ENCODE data around the gene CCNB2.
"Not testable (repeated sequence)": the region's sequence is repeated elsewhere in the genome, so short reads cannot be mapped to it uniquely, and the experiment has no call there.

The CCNB2 gene

DNA sequence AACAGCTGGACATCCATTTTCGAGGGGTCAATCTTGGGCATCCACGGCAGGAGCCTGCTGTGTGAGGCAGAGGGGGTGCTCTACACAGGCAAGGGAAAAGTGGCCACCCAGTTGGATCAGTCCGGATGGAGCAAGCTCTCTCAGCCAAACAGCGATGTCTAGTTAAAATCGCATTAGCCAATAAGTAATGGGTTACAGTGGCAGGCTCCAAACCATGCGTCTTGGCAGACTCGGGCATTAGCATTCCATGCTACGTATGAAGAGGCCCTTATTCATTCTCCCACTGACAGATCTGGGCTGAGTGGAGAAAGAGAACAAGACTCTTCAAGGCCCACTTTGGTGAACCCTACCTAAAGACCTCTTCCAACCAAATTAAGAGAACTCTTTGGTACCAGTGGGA, 49.3 kb downstream of the CCNB2 start:
- no peak overlapping the region for H3K27ac ChIP-seq (ENCODE audit: low read length)

DNA sequence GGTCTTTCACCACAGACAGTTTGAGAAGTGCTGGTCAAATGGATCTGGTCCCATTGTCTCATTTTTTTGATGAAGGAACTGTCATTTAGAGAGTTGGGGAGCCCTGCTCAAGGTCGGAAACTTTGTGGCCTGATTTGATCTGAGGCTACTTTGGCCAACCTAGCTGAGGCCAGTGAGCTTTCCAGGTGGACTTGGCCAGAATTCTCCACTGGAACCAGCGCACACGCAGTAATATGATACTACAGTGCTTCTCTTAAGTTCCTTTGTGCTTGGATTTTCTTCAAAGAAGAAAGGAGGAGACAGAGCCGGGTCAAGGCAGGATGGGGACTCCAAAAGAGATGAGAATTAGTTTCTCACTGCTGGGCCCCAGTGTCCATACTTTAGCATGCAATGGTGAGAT, 50.5 kb downstream of the CCNB2 start:
- H3K36me3 ChIP-seq (ENCODE audit: control insufficient read depth in 1 of 2, insufficient read depth in 2 of 2, low read length in 2 of 2): peaks cover 29 to 70% of the 10 kb centered on the region in 2 donors
- no peaks in the 10 kb centered on the region for H3K27me3 ChIP-seq (ENCODE audit: low read depth, low read length)
- no peak overlapping the region for H3K27ac ChIP-seq (ENCODE audit: low read length)
- no peaks in the 10 kb centered on the region for H3K9me3 ChIP-seq (ENCODE audit: control insufficient read depth in 1 of 2, low read length in 2 of 2)
- H3K4me1 ChIP-seq (ENCODE audit: control insufficient read depth in 1 of 2, insufficient read depth in 2 of 2, low read length in 2 of 2): no peaks in the 10 kb centered on the region
- H3K4me3 ChIP-seq (ENCODE audit: low read depth in 1 of 2, low read length in 2 of 2): no peak overlapping the region

More for the DNA sequence above, 49.3 kb downstream of the CCNB2 start:
- Histone ChIP-seq H3K4me1 (ENCODE audit: control insufficient read depth in 1 of 2, insufficient read depth in 2 of 2, low read length in 2 of 2) (peaks cover 0 to 4% of the 10 kb centered on the region in 2 donors), H3K36me3 (ENCODE audit: control insufficient read depth in 1 of 2, insufficient read depth in 2 of 2, low read length in 2 of 2) (peaks cover 29 to 65% of the 10 kb centered on the region in 2 donors), H3K9me3 (ENCODE audit: control insufficient read depth in 1 of 2, low read length in 2 of 2) (no peaks in the 10 kb centered on the region), H3K27me3 (ENCODE audit: low read depth, low read length) (no peaks in the 10 kb centered on the region), H3K4me3 (ENCODE audit: low read depth in 1 of 2, low read length in 2 of 2) (no peak overlapping the region)

DNA sequence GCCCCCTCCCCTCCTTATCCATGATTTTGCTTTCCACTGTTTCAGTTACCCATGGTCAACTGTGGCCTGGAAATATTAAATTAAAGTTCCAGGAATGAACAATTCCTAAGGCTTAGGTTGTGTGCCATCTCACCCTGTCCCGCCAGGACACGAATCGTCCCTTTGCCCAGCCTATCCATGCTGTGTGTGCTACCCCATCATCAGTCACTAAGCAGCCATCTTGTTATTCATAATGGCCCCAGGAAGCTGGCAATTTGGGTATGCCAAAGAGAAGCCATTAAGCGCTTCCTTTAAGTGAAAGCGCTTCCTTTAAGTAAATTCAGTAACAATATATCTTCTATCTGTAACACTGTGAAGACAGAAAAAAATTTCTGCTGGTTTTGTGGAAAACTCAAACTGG, 52.5 kb downstream of the CCNB2 start:
- Histone ChIP-seq H3K36me3 (ENCODE audit: control insufficient read depth in 1 of 2, insufficient read depth in 2 of 2, low read length in 2 of 2) (peaks cover 30 to 75% of the 10 kb centered on the region in 2 donors), H3K27ac (ENCODE audit: low read length) (no peak overlapping the region), H3K9me3 (ENCODE audit: control insufficient read depth in 1 of 2, low read length in 2 of 2) (no peaks in the 10 kb centered on the region), H3K27me3 (ENCODE audit: low read depth, low read length) (no peaks in the 10 kb centered on the region), H3K4me1 (ENCODE audit: control insufficient read depth in 1 of 2, insufficient read depth in 2 of 2, low read length in 2 of 2) (no peaks in the 10 kb centered on the region), H3K4me3 (ENCODE audit: low read depth in 1 of 2, low read length in 2 of 2) (no peak overlapping the region)

DNA sequence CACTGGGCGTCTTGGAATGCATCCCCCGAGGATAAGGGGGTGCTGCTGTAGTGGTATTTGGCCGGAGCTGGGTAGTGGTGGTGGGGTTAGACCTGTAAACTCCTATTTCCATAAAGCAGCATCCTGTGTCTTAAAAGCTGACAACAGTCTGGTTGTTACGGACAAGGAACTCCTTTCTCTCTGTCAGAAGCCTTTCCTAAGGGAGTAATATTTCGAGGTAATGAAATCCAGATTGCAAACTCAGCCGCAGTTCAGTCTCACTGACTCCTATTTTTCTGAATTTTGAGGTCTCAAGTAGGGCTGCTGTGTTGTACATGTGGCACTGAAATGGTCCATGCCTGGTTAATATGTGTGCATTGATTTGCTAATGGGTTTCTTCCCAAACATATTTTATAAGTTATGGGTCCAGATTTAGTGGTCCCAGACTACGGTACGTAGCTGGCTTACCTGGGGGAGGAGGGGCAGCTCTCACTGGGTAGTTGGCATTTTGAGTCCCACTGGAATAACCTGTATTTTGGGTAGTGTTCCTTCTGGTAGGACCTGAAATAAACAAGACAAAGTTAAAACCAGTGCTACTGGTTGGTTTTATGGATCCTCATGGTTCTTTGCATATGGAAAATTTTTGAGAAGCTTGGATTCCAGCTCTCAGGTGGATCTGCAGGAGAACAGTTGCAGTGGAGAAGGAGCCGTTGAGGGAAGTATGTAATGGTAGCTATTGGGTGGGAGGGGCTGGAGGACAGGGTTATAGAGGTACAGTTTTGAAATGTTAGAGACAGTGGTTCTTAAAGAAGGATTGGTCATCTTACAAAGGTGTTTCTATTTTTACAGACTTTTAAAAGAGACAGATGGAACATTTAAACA, 53.1 kb downstream of the CCNB2 start:
- H3K27ac ChIP-seq (ENCODE audit: low read length): no peak overlapping the region
- H3K4me3 ChIP-seq (ENCODE audit: low read depth in 1 of 2, low read length in 2 of 2): no peak overlapping the region
- H3K36me3 ChIP-seq (ENCODE audit: control insufficient read depth in 1 of 2, insufficient read depth in 2 of 2, low read length in 2 of 2): peaks cover 27 to 75% of the 10 kb centered on the region in 2 donors
- H3K4me1 ChIP-seq (ENCODE audit: control insufficient read depth in 1 of 2, insufficient read depth in 2 of 2, low read length in 2 of 2): no peaks in the 10 kb centered on the region
- H3K9me3 ChIP-seq (ENCODE audit: control insufficient read depth in 1 of 2, low read length in 2 of 2): no peaks in the 10 kb centered on the region
- H3K27me3 ChIP-seq (ENCODE audit: low read depth, low read length): no peaks in the 10 kb centered on the region

DNA sequence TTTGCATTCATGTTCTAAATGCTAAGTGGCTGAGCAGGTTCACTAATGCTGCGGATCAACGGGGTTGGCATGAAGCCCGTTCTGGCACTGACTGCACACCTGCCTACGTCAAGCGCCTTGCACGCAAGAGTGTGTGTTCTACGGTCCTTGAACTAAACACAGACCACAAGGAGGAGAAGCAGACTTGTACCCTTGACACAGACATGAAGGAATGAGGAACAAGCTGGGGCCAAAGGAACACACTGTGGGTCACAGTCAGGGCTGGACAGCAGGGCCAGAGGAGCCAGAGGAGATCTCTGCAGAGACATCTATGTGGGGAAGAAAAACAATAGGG, 53.7 kb downstream of the CCNB2 start:
- no peak overlapping the region for H3K27ac ChIP-seq (ENCODE audit: low read length)
- no peaks in the 10 kb centered on the region for H3K4me1 ChIP-seq (ENCODE audit: control insufficient read depth in 1 of 2, insufficient read depth in 2 of 2, low read length in 2 of 2)
- no peaks in the 10 kb centered on the region for H3K9me3 ChIP-seq (ENCODE audit: control insufficient read depth in 1 of 2, low read length in 2 of 2)
- no peak overlapping the region for H3K4me3 ChIP-seq (ENCODE audit: low read depth in 1 of 2, low read length in 2 of 2)
- H3K36me3 ChIP-seq (ENCODE audit: control insufficient read depth in 1 of 2, insufficient read depth in 2 of 2, low read length in 2 of 2): peaks cover 23 to 73% of the 10 kb centered on the region in 2 donors
- no peaks in the 10 kb centered on the region for H3K27me3 ChIP-seq (ENCODE audit: low read depth, low read length)

DNA sequence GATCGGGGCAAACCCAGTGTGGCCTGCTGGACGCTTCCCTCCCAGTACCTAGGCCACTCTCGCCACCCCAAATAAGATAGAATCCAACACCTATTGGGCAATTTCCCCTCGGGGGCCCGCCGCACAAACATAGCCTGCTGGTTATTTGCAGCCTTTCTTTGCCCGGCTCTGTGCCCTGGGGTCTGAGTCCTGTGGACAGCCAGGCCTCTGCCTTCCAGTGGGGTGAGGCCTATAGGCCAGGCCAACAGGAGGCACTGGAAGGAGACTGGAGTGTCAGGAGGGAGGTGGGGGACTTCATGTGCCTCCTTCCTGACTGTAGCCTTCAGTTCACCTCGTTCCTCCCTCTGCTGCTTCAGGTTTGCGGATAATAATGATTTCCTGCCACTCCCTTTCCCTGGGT, 54.3 kb downstream of the CCNB2 start:
- H3K27ac ChIP-seq (ENCODE audit: low read length): no peak overlapping the region

DNA sequence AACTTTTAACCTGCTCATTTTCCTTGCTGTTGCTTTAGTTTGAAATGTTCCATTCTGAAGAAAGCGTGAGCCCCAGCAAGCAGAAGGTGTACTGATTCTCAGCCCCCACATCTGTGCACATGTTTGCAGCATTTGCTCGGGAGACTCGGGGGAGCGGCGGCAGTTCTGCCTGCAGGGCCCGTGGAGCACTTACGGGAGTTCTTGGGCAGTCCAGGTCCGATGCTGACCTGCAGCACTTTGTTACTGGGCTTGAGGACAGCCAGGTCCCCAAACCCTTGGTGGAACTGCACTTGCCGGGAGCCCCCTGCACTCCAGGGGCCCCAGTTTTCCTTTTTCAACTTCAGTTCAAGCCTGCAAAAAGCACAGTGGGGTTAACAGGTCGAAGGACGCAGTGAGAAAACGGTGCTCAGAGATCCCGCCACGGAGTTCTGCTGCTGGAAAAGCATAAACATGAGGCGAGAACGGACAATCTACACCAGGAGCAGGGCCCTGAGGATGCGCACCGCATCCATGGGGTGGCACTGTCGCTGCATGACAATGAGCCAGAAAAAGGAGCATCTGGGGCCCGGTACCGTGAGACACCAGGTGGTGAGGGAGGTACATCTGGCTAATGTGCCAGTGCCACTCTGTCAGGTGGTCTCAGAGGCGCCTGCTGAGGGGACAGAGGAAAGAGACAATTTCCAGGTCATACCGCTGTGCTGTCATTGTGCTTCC, 56.1 kb downstream of the CCNB2 start:
- Histone ChIP-seq H3K4me1 (ENCODE audit: control insufficient read depth in 1 of 2, insufficient read depth in 2 of 2, low read length in 2 of 2) (no peaks in the 10 kb centered on the region), H3K27ac (ENCODE audit: low read length) (no peak overlapping the region), H3K4me3 (ENCODE audit: low read depth in 1 of 2, low read length in 2 of 2) (no peak overlapping the region), H3K27me3 (ENCODE audit: low read depth, low read length) (no peaks in the 10 kb centered on the region), H3K36me3 (ENCODE audit: control insufficient read depth in 1 of 2, insufficient read depth in 2 of 2, low read length in 2 of 2) (peaks cover 23 to 72% of the 10 kb centered on the region in 2 donors), H3K9me3 (ENCODE audit: control insufficient read depth in 1 of 2, low read length in 2 of 2) (no peaks in the 10 kb centered on the region)

More for the DNA sequence above, 54.3 kb downstream of the CCNB2 start:
- Histone ChIP-seq H3K27me3 (ENCODE audit: low read depth, low read length) (no peaks in the 10 kb centered on the region), H3K4me1 (ENCODE audit: control insufficient read depth in 1 of 2, insufficient read depth in 2 of 2, low read length in 2 of 2) (no peaks in the 10 kb centered on the region), H3K9me3 (ENCODE audit: control insufficient read depth in 1 of 2, low read length in 2 of 2) (no peaks in the 10 kb centered on the region), H3K36me3 (ENCODE audit: control insufficient read depth in 1 of 2, insufficient read depth in 2 of 2, low read length in 2 of 2) (peaks cover 23 to 72% of the 10 kb centered on the region in 2 donors), H3K4me3 (ENCODE audit: low read depth in 1 of 2, low read length in 2 of 2) (no peak overlapping the region)

DNA sequence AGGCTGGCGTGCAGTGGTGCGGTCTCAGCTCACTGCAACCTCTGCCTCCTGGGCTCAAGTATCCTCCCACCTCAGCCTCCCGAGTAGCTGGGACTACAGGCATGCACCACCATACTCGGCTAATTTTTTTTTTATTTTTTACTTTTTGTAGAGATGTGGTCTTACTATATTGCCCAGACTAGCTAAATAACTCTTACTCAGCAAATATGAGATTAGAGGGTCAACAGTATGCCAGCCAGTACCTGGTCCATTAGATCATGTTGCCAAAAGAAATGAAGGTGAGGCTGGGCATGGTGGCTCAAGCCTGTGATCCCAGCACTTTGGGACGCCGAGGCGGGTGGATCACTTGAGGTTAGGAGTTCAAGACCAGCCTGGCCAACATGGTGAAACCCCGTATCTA, 57.1 kb downstream of the CCNB2 start:
- not testable (repeated sequence) for H3K4me1 ChIP-seq (ENCODE audit: control insufficient read depth in 1 of 2, insufficient read depth in 2 of 2, low read length in 2 of 2); H3K27me3 ChIP-seq (ENCODE audit: low read depth, low read length); H3K27ac ChIP-seq (ENCODE audit: low read length); H3K4me3 ChIP-seq (ENCODE audit: low read depth in 1 of 2, low read length in 2 of 2); H3K9me3 ChIP-seq (ENCODE audit: control insufficient read depth in 1 of 2, low read length in 2 of 2)
- H3K36me3 ChIP-seq (ENCODE audit: control insufficient read depth in 1 of 2, insufficient read depth in 2 of 2, low read length in 2 of 2): peaks cover 23 to 71% of the 10 kb centered on the region in 2 donors

DNA sequence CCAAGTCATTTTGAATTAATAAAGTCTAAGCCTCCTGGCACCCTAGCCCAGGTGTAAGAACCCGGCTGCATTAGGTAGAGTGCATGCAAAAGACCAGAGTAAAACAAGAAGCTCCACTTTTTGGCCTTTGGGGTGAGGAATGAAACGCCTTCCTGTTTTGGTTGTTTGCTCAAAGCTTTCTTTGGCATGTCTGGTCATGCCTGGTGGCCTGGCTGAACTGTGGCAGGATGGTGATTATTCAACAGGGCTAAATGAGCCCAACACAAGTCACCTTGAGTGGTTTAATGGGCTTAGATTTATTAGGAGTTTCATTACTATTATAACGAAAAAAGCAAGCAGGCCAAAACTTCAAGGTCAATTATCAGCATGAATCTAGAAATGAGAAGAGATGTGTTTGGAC, 60.8 kb downstream of the CCNB2 start:
- Histone ChIP-seq H3K27me3 (ENCODE audit: low read depth, low read length) (no peaks in the 10 kb centered on the region), H3K27ac (ENCODE audit: low read length) (no peak overlapping the region), H3K4me3 (ENCODE audit: low read depth in 1 of 2, low read length in 2 of 2) (no peak overlapping the region), H3K36me3 (ENCODE audit: control insufficient read depth in 1 of 2, insufficient read depth in 2 of 2, low read length in 2 of 2) (peaks cover 9 to 53% of the 10 kb centered on the region in 2 donors), H3K9me3 (ENCODE audit: control insufficient read depth in 1 of 2, low read length in 2 of 2) (no peaks in the 10 kb centered on the region), H3K4me1 (ENCODE audit: control insufficient read depth in 1 of 2, insufficient read depth in 2 of 2, low read length in 2 of 2) (no peaks in the 10 kb centered on the region)

DNA sequence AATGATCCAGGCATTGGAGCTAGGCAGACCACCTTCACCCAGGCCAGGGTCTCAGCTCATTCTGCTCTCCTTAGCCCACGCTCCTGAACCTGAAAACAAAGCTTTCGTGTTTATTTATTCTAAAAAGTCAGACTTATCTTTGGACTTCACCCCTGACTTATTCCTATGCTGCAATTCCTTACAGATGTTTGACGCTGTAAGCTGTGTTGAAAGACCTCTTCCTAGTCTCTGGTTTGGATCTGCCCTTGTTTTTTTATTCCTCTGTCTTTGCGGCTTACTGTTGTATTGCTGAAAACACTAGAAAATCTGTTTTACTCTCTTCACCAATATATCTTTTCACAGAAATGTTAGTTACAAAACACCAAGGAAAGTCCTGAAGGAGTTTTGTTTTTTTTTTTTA, 61.2 kb downstream of the CCNB2 start:
- Histone ChIP-seq H3K9me3 (ENCODE audit: control insufficient read depth in 1 of 2, low read length in 2 of 2) (no peaks in the 10 kb centered on the region), H3K4me1 (ENCODE audit: control insufficient read depth in 1 of 2, insufficient read depth in 2 of 2, low read length in 2 of 2) (no peaks in the 10 kb centered on the region), H3K27me3 (ENCODE audit: low read depth, low read length) (no peaks in the 10 kb centered on the region), H3K27ac (ENCODE audit: low read length) (no peak overlapping the region), H3K36me3 (ENCODE audit: control insufficient read depth in 1 of 2, insufficient read depth in 2 of 2, low read length in 2 of 2) (peaks cover 12 to 52% of the 10 kb centered on the region in 2 donors), H3K4me3 (ENCODE audit: low read depth in 1 of 2, low read length in 2 of 2) (no peak overlapping the region)

DNA sequence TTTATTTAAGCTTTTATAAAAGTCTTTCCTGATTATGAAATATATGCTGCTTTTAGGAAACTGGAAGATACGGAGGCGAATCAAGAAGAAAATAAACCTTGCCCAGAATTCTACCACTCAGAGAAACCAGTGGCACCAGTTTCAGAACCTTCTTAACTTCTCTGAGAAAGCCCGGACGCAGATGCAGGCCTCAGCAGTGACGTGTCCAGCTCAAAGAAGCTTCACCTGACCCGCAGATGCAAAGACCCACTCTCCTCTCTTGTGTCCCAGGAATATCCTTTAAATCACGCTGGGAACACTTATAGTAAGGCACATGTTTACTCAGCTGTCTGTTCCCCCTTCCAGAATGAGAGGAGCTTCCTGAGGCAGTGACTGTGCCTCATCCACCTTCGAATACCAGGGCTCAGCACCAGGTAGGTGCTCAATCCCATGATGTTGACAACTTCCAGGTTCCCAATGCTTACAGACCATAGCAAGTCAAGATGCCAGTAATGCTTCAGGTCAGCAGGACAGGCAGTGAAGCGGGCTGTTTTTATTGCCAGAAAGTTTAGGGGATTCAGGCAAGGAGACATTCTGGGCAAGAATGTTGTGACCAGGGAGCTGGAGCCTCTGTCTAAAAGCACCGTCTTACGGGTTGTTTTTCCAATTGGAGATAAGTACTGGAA, 61.8 kb downstream of the CCNB2 start:
- no peak overlapping the region for H3K27ac ChIP-seq (ENCODE audit: low read length)
- no peaks in the 10 kb centered on the region for H3K9me3 ChIP-seq (ENCODE audit: control insufficient read depth in 1 of 2, low read length in 2 of 2)
- H3K4me1 ChIP-seq (ENCODE audit: control insufficient read depth in 1 of 2, insufficient read depth in 2 of 2, low read length in 2 of 2): no peaks in the 10 kb centered on the region
- H3K36me3 ChIP-seq (ENCODE audit: control insufficient read depth in 1 of 2, insufficient read depth in 2 of 2, low read length in 2 of 2): peaks cover 8 to 50% of the 10 kb centered on the region in 2 donors
- H3K27me3 ChIP-seq (ENCODE audit: low read depth, low read length): no peaks in the 10 kb centered on the region
- no peak overlapping the region for H3K4me3 ChIP-seq (ENCODE audit: low read depth in 1 of 2, low read length in 2 of 2)

All from muscle layer of duodenum (tissue), 2 donors.